ENCODE data around the gene RNPS1. TPM values are rescaled to one million over a fixed set of nuclear protein-coding genes. Genes with fewer than 3 reads are reported as not detected.

The RNPS1 gene
- total and polyA plus RNA-seq, 2 experiments from 2014 or later = 315 to 384 TPM

DNA sequence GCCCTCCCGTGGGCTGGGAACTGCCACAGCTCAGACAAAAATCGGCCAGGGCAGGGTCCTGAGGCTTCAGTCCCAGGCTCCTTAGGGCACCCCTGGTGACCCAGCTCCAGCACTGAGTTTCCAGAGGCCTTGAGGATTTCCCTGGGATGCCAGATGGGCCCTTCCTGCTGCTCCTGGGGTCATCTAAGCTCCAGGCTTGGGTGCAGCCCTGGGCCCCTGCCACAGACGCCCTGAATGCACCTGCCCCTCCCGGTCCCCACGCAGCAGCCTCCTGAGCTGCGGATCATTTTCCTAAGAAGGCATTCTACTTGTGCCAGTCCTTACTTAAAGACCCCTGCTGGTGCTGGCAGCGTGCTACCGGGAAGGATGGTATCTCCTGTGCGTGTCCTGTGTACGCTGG lies 6.0 kb upstream of the RNPS1 start:
- no peak overlapping the region for H3K4me3 Mint-ChIP-seq
- peaks cover 9% of the 10 kb centered on the region; the same call in 1 of the 2 replicates for H4K20me1 ChIP-seq (replicated peaks; ENCODE audit: insufficient read depth)
- H3K36me3 ChIP-seq (ENCODE audit: insufficient read depth) = no peaks in the 10 kb centered on the region
- H3K4me3 ChIP-seq = no peak overlapping the region
- no peaks in the 10 kb centered on the region for H3K27me3 ChIP-seq (ENCODE audit: insufficient read depth)
- DNase-seq (ENCODE audit: low spot score) (no peak), ATAC-seq (no peak)
- no peak overlapping the region for H2AFZ ChIP-seq
- peaks cover 7% of the 10 kb centered on the region for H3K27me3 Mint-ChIP-seq (ENCODE audit: insufficient read depth, low read depth, poor library complexity)
- H3K79me2 ChIP-seq (replicated peaks; ENCODE audit: insufficient read depth) = peaks cover 13% of the 10 kb centered on the region
- no peaks in the 10 kb centered on the region for H3K9me3 Mint-ChIP-seq
- no peak overlapping the region for H3K27ac ChIP-seq (ENCODE audit: low read depth)
- peaks cover 12% of the 10 kb centered on the region for H3K4me1 Mint-ChIP-seq
- no peaks in the 10 kb centered on the region; the same call in 2 of the 3 replicates for H3K36me3 Mint-ChIP-seq (ENCODE audit: low read depth)
- no peaks in the 10 kb centered on the region for H3K9me2 ChIP-seq (ENCODE audit: insufficient read depth)
- H3F3A ChIP-seq (replicated peaks; ENCODE audit: low read depth) = 0 out of 2 replicates have a peak, but pooled peaks cover 3% of the 10 kb centered on the region
- H3K4me1 ChIP-seq (ENCODE audit: insufficient read depth) = peaks cover 4% of the 10 kb centered on the region; the same call in 1 of the 2 replicates
- no peak for TF ChIP-seq STAT1 (IDR thresholded peaks at IDR 0.05; ENCODE audit: unreplicated experiment)
- no peak for TF ChIP-seq ZNF331 (CRISPR knock-in tag; IDR thresholded peaks at IDR 0.05; ENCODE audit: low read depth)
- TF ChIP-seq, protein P1, sequence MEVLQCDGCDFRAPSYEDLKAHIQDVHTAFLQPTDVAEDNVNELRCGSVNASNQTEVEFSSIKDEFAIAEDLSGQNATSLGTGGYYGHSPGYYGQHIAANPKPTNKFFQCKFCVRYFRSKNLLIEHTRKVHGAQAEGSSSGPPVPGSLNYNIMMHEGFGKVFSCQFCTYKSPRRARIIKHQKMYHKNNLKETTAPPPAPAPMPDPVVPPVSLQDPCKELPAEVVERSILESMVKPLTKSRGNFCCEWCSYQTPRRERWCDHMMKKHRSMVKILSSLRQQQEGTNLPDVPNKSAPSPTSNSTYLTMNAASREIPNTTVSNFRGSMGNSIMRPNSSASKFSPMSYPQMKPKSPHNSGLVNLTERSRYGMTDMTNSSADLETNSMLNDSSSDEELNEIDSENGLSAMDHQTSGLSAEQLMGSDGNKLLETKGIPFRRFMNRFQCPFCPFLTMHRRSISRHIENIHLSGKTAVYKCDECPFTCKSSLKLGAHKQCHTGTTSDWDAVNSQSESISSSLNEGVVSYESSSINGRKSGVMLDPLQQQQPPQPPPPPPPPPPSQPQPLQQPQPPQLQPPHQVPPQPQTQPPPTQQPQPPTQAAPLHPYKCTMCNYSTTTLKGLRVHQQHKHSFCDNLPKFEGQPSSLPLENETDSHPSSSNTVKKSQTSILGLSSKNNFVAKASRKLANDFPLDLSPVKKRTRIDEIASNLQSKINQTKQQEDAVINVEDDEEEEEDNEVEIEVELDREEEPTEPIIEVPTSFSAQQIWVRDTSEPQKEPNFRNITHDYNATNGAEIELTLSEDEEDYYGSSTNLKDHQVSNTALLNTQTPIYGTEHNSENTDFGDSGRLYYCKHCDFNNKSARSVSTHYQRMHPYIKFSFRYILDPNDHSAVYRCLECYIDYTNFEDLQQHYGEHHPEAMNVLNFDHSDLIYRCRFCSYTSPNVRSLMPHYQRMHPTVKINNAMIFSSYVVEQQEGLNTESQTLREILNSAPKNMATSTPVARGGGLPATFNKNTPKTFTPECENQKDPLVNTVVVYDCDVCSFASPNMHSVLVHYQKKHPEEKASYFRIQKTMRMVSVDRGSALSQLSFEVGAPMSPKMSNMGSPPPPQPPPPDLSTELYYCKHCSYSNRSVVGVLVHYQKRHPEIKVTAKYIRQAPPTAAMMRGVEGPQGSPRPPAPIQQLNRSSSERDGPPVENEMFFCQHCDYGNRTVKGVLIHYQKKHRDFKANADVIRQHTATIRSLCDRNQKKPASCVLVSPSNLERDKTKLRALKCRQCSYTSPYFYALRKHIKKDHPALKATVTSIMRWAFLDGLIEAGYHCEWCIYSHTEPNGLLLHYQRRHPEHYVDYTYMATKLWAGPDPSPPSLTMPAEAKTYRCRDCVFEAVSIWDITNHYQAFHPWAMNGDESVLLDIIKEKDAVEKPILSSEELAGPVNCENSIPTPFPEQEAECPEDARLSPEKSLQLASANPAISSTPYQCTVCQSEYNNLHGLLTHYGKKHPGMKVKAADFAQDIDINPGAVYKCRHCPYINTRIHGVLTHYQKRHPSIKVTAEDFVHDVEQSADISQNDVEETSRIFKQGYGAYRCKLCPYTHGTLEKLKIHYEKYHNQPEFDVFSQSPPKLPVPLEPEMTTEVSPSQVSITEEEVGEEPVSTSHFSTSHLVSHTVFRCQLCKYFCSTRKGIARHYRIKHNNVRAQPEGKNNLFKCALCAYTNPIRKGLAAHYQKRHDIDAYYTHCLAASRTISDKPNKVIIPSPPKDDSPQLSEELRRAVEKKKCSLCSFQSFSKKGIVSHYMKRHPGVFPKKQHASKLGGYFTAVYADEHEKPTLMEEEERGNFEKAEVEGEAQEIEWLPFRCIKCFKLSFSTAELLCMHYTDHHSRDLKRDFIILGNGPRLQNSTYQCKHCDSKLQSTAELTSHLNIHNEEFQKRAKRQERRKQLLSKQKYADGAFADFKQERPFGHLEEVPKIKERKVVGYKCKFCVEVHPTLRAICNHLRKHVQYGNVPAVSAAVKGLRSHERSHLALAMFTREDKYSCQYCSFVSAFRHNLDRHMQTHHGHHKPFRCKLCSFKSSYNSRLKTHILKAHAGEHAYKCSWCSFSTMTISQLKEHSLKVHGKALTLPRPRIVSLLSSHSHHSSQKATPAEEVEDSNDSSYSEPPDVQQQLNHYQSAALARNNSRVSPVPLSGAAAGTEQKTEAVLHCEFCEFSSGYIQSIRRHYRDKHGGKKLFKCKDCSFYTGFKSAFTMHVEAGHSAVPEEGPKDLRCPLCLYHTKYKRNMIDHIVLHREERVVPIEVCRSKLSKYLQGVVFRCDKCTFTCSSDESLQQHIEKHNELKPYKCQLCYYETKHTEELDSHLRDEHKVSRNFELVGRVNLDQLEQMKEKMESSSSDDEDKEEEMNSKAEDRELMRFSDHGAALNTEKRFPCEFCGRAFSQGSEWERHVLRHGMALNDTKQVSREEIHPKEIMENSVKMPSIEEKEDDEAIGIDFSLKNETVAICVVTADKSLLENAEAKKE (CRISPR knock-in tag; IDR thresholded peaks at IDR 0.05) = no peak
- no peak for TF ChIP-seq JUNB (IDR thresholded peaks at IDR 0.05; ENCODE audit: unreplicated experiment)
- TF ChIP-seq, protein P2, sequence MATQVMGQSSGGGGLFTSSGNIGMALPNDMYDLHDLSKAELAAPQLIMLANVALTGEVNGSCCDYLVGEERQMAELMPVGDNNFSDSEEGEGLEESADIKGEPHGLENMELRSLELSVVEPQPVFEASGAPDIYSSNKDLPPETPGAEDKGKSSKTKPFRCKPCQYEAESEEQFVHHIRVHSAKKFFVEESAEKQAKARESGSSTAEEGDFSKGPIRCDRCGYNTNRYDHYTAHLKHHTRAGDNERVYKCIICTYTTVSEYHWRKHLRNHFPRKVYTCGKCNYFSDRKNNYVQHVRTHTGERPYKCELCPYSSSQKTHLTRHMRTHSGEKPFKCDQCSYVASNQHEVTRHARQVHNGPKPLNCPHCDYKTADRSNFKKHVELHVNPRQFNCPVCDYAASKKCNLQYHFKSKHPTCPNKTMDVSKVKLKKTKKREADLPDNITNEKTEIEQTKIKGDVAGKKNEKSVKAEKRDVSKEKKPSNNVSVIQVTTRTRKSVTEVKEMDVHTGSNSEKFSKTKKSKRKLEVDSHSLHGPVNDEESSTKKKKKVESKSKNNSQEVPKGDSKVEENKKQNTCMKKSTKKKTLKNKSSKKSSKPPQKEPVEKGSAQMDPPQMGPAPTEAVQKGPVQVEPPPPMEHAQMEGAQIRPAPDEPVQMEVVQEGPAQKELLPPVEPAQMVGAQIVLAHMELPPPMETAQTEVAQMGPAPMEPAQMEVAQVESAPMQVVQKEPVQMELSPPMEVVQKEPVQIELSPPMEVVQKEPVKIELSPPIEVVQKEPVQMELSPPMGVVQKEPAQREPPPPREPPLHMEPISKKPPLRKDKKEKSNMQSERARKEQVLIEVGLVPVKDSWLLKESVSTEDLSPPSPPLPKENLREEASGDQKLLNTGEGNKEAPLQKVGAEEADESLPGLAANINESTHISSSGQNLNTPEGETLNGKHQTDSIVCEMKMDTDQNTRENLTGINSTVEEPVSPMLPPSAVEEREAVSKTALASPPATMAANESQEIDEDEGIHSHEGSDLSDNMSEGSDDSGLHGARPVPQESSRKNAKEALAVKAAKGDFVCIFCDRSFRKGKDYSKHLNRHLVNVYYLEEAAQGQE (IDR thresholded peaks at IDR 0.05; ENCODE audit: unreplicated experiment) = no peak
- TF ChIP-seq EZH2phosphoT487 (IDR thresholded peaks at IDR 0.05; ENCODE audit: unreplicated experiment) = no peak
- TF ChIP-seq, protein P3, sequence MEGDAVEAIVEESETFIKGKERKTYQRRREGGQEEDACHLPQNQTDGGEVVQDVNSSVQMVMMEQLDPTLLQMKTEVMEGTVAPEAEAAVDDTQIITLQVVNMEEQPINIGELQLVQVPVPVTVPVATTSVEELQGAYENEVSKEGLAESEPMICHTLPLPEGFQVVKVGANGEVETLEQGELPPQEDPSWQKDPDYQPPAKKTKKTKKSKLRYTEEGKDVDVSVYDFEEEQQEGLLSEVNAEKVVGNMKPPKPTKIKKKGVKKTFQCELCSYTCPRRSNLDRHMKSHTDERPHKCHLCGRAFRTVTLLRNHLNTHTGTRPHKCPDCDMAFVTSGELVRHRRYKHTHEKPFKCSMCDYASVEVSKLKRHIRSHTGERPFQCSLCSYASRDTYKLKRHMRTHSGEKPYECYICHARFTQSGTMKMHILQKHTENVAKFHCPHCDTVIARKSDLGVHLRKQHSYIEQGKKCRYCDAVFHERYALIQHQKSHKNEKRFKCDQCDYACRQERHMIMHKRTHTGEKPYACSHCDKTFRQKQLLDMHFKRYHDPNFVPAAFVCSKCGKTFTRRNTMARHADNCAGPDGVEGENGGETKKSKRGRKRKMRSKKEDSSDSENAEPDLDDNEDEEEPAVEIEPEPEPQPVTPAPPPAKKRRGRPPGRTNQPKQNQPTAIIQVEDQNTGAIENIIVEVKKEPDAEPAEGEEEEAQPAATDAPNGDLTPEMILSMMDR (conservative IDR thresholded peaks at IDR 0.05; ENCODE audit: low read depth in 2 of 2) = no peak
- TF ChIP-seq EZH2 (IDR thresholded peaks at IDR 0.05; ENCODE audit: low read depth, unreplicated experiment) = no peak
- TF ChIP-seq NANOG (IDR thresholded peaks at IDR 0.05; ENCODE audit: borderline replicate concordance) = no peak
- no peak for TF ChIP-seq CREB1 (CRISPR knock-in tag; IDR thresholded peaks at IDR 0.05; ENCODE audit: low read depth)
- no peak for TF ChIP-seq ZNF114 (CRISPR knock-in tag; IDR thresholded peaks at IDR 0.05)
- H3K4me2 ChIP-seq = no peak overlapping the region
- H3K27ac Mint-ChIP-seq = no peak overlapping the region

All from GM23338 (cell line).